ENCODE results near the gene MAP3K20.

Gene MAP3K20

DNA sequence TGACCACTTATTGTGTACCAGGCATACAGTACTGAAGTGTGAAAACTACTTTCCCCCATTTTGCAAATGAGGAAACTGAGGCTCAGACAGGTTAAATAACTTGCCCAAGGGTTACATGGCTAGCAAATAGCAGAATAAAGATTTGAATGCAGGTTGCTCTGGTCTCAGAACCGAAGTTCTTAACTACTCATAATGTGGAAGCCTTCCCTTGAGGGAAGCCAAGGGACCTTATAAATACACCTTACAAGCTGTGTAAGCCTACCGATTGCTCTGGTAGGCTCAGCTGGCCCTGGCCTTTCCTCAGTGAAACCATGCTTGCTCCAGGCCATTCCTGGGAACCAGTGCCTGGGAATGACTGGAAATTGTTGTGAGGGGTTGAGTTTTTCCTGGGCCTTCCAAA lies 164.4 kb downstream of the MAP3K20 start:
- TF ChIP-seq, protein P1, sequence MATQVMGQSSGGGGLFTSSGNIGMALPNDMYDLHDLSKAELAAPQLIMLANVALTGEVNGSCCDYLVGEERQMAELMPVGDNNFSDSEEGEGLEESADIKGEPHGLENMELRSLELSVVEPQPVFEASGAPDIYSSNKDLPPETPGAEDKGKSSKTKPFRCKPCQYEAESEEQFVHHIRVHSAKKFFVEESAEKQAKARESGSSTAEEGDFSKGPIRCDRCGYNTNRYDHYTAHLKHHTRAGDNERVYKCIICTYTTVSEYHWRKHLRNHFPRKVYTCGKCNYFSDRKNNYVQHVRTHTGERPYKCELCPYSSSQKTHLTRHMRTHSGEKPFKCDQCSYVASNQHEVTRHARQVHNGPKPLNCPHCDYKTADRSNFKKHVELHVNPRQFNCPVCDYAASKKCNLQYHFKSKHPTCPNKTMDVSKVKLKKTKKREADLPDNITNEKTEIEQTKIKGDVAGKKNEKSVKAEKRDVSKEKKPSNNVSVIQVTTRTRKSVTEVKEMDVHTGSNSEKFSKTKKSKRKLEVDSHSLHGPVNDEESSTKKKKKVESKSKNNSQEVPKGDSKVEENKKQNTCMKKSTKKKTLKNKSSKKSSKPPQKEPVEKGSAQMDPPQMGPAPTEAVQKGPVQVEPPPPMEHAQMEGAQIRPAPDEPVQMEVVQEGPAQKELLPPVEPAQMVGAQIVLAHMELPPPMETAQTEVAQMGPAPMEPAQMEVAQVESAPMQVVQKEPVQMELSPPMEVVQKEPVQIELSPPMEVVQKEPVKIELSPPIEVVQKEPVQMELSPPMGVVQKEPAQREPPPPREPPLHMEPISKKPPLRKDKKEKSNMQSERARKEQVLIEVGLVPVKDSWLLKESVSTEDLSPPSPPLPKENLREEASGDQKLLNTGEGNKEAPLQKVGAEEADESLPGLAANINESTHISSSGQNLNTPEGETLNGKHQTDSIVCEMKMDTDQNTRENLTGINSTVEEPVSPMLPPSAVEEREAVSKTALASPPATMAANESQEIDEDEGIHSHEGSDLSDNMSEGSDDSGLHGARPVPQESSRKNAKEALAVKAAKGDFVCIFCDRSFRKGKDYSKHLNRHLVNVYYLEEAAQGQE (IDR thresholded peaks at IDR 0.05; ENCODE audit: insufficient read depth in 1 of 2, low read depth in 2 of 2, low read length in 2 of 2): no peak
- no peak for TF ChIP-seq SIN3A (IDR thresholded peaks at IDR 0.05; ENCODE audit: borderline replicate concordance, insufficient read depth, low read length)
- TF ChIP-seq POLR2AphosphoS5 (IDR thresholded peaks at IDR 0.05; ENCODE audit: low read depth, low read length): no peak
- TF ChIP-seq FOXP2 (optimal IDR thresholded peaks at IDR 0.05; ENCODE audit: borderline replicate concordance, extremely low read depth, extremely low read length, insufficient read depth): no peak
- no peak for TF ChIP-seq TAF1 (IDR thresholded peaks at IDR 0.05; ENCODE audit: borderline replicate concordance, insufficient read depth, low read length)

DNA sequence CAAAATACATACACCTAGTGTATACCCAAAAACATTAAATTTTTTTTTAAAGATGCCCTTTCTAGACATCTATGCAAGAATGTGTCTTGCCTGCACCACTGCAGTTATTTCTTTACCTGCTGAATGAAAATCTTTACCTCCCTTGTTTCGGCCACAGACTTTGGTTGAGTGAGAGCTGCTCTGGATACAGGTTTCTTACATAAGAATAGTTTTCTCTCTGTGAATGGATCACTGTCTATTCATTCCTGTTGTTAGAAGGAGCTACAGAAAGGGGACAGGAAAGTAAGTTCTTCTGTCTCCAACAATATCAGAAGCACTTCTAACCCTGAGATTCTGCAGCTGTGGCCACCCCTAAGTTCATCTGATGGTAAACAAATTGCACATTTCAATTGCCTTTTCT lies 166.0 kb downstream of the MAP3K20 start:
- TF ChIP-seq, protein P1 (IDR thresholded peaks at IDR 0.05; ENCODE audit: insufficient read depth in 1 of 2, low read depth in 2 of 2, low read length in 2 of 2): no peak
- no peak for TF ChIP-seq FOXP2 (optimal IDR thresholded peaks at IDR 0.05; ENCODE audit: borderline replicate concordance, extremely low read depth, extremely low read length, insufficient read depth)
- TF ChIP-seq TAF1 (IDR thresholded peaks at IDR 0.05; ENCODE audit: borderline replicate concordance, insufficient read depth, low read length): no peak
- TF ChIP-seq POLR2AphosphoS5 (IDR thresholded peaks at IDR 0.05; ENCODE audit: low read depth, low read length): no peak
- no peak for TF ChIP-seq SIN3A (IDR thresholded peaks at IDR 0.05; ENCODE audit: borderline replicate concordance, insufficient read depth, low read length)

DNA sequence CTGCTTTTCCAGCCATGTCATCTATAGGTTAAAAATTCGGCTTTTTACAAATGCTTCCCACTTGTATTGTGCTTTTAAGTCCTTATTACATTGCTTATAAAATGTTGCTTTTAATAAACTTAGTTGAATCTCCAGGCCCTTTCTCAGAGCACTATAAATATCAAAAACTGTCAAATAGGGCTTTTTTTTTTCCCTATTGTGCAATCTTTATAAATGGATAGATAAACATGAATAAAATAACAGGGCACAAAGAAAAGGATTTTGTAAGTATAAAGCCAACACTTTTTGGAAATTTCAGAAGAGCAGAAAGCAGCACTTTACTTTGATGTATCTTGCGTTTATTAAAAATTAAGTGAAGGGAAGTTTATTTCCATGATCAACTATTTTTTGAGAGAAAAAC lies 171.5 kb downstream of the MAP3K20 start:
- TF ChIP-seq FOXP2 (optimal IDR thresholded peaks at IDR 0.05; ENCODE audit: borderline replicate concordance, extremely low read depth, extremely low read length, insufficient read depth): no peak

DNA sequence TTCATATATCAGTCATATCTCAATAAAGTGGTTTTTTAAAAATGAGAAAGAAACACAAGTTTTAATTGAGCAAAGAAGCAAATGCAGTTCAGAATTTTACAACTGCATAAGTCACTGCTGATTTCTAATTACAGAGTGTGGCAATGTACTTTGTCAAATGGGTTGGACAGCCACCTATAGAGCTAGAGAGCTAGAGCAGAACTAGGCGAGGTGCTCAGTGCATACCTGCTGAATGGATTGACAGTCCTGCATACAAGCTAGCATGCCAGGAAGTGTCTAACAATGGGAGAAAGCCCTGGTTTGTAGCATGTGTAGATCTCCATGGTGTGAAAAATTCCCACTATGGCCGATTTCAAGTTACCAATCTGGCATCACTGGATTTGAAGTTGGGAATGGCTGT lies 172.7 kb downstream of the MAP3K20 start:
- TF ChIP-seq SIN3A (IDR thresholded peaks at IDR 0.05; ENCODE audit: borderline replicate concordance, insufficient read depth, low read length): no peak
- no peak for TF ChIP-seq TAF1 (IDR thresholded peaks at IDR 0.05; ENCODE audit: borderline replicate concordance, insufficient read depth, low read length)
- TF ChIP-seq POLR2AphosphoS5 (IDR thresholded peaks at IDR 0.05; ENCODE audit: low read depth, low read length): no peak
- no peak for TF ChIP-seq FOXP2 (optimal IDR thresholded peaks at IDR 0.05; ENCODE audit: borderline replicate concordance, extremely low read depth, extremely low read length, insufficient read depth)
- TF ChIP-seq, protein P1 (IDR thresholded peaks at IDR 0.05; ENCODE audit: insufficient read depth in 1 of 2, low read depth in 2 of 2, low read length in 2 of 2): no peak

DNA sequence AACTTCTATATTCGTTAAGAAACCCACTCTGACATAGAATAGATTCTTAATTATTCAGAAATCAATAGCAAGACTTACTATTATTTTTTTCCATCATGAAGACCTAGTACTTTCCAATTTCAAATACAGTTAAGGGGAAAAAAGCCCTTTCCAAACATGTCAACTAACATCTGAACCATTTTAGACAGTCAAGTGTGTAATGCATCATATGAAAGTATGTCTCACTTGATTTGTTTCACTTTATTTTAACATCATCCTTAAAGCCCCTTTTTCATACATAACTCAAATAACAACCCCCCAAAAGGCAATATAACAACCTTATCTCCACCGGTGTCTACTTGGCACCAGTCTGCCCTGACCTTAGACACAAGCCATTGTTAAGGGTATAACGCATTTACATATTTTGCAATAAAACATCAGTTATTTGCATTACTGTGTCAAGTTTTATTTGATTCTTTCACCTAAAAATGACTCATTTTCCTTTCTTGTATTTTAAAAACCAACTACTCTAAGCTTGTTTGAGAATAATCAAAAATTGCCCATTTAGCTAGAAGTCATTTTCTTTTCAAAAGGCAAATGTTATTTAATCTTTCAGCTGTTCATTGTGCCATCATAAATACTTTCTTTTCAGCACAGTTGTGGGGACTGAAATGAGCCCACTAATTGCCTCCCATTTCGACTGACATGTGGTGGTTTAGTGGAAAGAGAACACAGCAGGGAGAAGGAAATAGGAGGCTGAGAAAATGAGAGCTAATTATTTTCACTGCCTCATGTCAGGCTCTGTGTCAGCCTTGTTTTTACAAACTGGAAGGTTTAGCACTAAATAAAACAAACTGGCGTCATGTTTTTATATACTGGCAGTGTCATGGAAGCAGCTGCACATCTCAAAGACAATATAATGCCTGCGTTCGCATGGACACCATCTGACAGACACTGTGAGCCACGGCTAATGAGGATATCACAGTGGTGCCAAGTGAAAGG lies 174.3 kb downstream of the MAP3K20 start:
- no peak for TF ChIP-seq SIN3A (IDR thresholded peaks at IDR 0.05; ENCODE audit: borderline replicate concordance, insufficient read depth, low read length)
- TF ChIP-seq, protein P1 (IDR thresholded peaks at IDR 0.05; ENCODE audit: insufficient read depth in 1 of 2, low read depth in 2 of 2, low read length in 2 of 2): no peak
- TF ChIP-seq TAF1 (IDR thresholded peaks at IDR 0.05; ENCODE audit: borderline replicate concordance, insufficient read depth, low read length): no peak
- TF ChIP-seq FOXP2 (optimal IDR thresholded peaks at IDR 0.05; ENCODE audit: borderline replicate concordance, extremely low read depth, extremely low read length, insufficient read depth): no peak
- TF ChIP-seq POLR2AphosphoS5 (IDR thresholded peaks at IDR 0.05; ENCODE audit: low read depth, low read length): no peak

Measured in PFSK-1 (cell line).